GM19023 (cell line): ENCODE data around the gene NBPF3.
"Not testable (repeated sequence)": the region's sequence is repeated elsewhere in the genome, so short reads cannot be mapped to it uniquely, and the experiment has no call there.

Experiments
- ATAC-seq: cut with Tn5 transposase; IDR thresholded peaks from one replicate; pipeline ENCODE4 v1.9.1; 2021; ENCODE audit warnings: mild to moderate bottlenecking, moderate library complexity; ENCODE audit not compliant: unreplicated experiment

NBPF3 gene

DNA sequence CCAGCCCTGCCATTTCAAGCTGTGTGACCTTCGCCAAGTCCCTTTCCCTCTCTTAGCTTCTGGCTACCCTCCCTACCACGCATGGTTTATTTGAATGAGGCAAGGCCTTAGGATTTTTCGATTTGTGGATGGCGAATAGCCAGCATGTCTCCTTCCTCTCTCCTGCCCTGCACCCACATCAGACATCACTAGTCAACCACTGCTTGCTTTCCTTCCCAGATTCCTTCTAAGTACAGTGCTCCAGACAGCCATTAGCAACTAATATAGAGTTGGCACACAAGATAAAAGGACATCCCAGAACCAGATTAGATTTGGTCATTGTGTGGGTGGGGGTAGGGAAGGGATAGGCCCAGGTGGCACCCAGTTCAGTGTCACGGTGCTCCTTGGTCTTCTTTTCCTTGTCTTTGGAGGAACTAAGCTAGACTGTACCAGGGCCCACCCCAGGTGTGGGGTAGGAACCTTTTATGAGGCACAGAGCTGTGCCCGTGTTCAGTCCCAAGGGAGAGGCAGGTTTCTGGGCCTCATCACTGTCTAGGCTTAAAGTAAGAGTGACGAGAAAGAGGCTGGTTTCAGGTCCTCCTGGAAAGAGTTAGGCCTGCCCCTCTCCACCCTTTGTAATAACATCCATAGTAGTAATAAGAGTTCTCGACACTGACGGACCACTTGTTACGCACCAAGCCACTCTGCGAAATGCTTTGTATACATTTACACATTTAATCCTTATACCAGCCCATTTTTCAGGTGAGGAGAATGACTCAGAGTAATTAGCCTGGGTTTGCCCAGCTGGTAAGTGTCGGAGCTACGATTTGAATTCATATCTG, 77.9 kb downstream of the NBPF3 start:
- no peak for ATAC-seq

DNA sequence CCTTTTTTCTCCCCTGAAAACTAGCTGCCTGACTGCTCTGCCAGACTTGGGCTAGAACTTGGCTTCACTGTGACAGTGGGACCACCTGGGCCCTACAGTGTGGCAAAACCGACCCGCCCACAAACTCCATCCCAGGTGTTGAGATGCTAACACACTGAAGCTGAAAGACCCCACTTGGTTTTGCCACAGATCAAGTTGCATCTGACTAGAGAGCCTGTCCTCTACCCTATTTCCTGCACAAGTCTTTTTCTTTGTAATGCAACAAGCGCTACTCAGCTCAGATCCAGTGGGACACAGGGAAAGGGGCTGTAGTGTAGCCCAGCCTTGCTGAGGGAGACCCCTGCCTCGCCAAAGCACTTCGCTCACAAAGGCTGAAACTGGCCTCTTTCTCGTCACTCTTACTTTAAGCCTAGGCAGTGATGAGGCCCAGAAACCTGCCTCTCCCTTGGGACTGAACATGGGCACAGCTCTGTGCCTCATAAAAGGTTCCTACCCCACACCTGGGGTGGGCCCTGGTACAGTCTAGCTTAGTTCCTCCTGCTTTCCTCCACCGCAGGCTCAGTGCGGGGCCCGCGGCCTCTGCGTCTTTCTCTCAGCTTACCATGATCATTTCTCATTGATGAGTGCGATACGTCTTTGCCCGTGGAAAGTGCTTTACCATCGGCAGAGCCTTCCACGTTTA, 79.0 kb downstream of the NBPF3 start:
- ATAC-seq: no peak

DNA sequence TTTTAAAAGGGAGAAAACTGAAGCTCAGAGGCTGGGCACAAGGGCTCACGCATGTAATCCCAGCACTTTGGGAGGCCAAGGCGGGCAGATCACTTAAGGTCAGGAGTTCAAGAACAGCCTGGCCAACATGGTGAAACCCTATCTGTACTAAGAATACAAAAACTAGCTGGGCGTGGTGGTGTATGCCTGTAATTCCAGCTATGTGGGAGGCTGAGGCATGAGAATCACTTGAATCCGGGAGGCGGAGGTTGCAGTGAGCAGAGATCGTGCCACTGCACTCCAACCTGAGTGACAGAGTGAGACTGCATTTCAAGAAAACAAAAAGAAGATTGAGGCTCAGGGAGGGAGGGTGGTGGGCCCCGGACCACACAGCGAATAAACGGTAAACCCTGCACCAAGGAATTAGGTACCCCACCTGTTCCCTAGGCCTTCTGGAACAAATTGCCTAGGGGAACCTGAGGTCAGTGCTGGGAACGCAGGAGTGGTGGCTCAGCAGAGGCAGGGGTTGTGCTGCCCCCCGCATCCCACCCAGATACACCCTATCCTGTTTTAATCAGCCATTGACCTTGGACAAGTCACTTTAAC, 79.6 kb downstream of the NBPF3 start:
- ATAC-seq: not testable (repeated sequence)

DNA sequence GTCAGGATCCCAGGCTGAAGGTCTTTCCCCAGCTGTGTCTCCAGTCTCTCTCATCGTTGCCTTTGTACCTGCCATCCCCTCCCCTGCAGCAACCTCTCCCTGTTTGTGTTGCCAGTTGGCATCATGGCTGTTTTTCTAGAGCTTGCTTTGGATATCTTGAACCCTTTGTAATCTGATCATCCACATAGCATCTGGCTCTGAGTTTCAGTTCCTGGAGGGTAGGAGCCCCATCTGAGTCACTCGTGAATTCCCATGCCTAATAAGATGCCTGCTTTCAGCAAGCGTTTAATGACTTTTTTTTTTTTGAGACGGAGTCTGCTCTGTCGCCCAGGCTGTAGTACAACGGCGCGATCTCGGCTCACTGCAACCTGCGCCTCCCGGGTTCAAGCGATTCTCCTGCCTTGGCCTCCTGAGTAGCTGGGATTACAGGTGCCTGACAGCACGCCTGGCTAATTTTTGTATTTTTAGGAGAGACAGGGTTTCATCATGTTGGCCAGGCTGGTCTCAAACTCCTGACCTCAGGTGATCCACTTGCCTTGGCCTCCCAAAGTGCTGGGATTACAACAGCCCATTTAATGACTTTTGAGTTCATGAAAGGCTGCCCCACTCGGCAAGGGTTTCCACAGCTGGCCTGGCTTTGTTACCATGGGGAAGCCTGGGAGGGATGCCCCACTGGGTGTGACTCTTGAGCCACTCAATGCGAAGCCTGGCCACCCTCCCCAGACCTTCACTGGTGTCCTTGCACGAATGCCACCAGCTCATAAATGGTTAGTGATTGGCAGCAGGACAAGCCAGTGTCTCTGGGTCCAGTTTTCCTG, 81.2 kb downstream of the NBPF3 start:
- ATAC-seq: no peak

DNA sequence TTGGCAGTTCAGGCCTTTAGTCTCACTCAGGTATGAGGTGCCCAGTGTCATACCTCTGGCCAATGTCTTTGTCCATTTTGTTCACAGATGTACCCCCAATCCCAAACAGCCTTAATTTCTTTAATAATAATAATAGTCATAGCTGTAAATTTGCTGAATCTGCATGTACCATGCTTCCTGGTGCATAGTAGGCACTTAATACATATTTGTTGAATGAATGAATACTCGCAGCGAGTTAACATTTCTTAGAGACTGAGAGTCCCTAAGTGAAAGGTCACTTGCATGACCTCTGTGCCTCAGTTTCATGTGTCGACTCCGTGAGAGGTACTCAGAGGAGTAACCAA, 81.8 kb downstream of the NBPF3 start:
- no peak for ATAC-seq

DNA sequence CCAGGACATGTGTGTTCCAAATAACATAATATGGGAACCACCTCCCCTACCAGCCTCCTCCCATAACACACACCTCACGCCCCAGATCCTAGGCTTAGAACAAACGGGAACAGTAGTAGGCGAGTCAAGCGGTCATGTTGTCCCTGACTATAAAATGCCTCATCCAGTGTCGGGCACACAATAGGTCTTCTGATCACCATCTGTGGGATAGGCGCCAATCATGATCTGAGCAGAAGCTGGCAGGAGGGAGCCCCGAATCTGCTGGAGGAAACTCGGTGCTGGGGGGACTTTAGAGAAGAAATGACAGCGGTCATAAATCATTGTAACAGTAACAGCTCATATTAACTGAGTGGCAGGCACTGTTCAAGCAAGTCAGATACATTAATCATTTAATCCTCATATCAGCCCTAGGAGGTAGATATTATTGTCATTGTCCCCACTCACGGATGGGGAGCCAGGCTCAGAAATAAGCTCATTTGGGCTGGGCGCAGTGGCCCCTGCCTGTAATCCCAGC, 82.6 kb downstream of the NBPF3 start:
- ATAC-seq: no peak

DNA sequence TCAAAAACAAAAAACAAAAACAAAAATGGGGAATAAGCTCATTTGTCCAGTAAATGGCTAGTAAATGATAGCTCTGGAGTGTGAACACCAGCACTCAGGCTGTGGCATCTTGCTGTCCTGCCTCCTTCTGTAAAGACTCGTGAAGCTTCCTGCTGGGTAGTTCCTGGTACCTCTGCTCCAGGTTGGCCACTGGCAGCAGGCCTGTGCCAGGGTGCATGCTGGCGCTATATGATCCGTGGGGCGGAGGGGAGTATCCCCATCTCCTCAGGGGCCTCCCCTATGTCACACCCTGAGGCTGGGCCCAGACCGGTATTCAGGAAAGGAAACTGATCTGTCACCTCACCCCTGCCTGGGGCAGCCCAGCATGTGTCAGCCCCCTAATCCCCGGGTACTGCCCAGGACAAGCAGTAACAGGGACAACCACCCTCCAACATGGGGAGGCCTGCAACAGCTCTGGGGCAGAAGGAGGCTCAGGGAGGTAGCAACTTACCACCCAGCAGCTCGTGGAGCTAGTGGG, 83.4 kb downstream of the NBPF3 start:
- ATAC-seq: no peak

DNA sequence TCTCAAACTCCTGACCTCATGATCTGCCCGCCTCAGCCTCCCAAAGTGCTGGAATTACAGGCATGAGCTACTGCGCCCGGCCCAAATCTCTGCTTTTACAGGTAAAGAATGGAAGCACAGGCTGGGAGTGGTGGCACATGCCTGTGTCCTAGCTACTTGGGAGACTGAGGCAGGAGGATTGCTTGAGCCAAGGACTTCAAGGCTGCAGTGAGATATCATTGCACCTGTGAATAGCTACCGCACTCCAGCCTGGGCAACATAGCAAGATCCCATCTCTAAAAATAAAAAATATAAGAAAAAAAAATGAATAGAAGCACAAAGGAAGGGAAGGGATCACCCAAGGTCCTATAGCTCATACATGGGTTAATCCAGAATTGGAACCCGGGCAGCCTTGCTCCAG, 84.3 kb downstream of the NBPF3 start:
- ATAC-seq: no peak

DNA sequence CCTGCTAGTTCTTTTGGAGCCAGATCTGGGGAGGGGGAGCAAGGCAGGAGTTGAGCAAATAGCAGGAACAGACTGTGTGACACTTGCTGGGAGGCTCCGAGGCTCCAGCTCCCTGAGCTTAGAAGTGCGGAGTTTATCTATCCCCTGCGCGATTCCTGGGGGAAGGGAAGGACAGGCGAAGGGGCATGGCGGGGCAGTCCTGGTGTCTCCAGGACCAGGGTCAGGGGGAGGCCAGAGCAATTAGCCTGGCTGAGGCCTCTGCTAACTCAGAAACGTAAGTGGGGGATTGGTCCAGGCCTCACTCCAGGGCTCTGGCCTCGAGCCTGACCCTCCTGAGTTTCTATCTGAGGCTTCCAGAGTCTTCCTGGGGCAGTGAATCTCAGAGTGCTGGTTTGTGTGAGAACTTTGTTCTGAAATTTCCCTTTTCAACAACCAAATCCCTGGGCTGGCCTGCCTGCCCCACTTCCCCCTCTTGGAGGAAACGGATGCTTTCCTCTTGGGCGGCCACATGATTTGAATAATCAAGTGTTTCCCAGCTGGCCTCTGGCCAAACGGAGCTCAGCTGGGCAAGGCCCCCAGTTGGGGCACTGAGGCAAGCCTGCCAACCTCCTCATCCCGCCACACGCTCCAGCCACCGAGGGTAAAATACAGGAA, 84.9 kb downstream of the NBPF3 start:
- no peak for ATAC-seq

DNA sequence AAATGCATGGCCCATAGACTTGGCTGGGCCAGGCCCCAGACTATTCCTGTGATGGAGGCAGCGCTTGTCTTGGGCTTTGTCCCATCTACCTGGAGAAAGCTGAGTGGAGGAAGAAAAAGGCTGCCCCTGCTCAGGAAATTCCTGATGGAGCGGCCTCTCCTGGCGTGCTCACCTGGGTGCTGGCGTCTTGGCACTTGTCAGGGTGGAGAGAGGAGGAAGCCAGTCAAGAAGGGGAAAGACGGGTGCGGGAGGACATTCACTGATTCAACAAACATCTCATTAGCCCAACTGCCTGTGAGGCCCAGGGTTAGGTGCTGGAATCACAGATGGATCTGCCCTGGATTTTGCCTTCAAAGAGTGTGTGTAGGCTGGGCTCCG, 85.4 kb downstream of the NBPF3 start:
- ATAC-seq: no peak

DNA sequence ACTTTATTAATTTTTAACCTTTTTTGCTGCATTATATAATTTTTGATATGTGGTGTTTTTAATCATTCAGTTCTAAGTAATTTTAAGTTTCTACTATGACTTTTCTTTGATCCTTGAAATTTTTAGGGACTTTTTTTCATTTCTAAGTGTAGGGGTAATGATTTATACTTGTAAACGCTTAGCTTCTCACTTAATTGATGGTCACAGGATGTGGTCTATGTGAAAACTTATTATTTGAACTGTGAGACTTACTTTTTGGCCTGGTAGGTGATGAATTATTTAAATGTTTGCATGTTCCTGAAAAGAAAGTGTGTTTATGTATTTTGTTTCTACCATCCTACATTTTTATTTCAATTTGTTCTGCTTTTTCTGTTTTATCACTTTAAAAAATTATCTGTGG, 86.5 kb downstream of the NBPF3 start:
- ATAC-seq: no peak

DNA sequence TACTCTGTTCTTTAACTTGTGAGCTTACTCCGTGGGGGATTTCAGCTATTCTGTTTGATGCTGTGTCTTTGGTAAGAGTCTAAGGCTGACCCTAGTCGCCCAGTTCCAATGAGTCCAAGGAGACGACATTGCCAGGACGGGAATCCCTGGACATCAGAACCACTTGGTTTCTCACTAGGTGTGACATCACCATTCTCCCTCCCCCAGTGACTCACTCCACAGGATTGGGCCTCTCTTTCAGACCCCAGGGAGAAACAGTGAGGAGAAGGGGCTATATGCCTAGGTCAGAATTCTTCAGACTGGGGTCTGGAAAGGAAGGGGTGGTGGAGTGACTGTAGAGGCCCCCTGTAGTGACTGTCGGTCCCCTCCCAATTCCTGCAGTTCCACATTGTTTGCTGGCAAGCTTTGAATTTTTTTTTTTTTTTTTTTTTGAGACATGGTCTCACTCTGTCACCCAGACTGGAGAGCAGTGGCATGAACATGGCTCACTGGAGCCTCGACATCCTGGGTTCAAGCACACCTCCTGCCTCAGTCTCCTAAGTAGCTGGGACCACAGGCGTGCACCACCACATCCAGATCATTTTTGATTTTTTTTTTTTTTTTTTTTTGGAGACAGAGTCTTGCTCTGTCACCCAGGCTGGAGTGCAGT, 90.6 kb downstream of the NBPF3 start:
- ATAC-seq: no peak

DNA sequence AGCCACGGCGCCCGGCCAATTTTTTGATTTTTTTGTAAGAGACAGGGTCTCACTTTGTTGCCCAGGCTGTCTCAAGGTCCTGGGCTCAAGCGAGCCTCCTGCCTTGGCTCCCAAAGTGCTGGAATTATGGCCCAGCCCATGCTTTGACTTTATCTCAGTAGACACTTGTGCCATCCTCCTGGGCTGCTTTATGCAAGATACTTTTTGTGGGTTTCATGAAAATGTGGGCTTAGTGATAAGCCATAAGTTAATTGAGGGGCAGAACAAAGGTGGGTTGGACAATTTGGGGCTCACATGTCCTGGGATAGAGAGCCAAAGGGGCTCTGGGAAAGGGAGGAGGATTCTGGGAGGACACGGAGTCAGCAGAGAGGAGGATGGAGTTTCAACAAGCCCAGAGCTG, 91.3 kb downstream of the NBPF3 start:
- no peak for ATAC-seq

DNA sequence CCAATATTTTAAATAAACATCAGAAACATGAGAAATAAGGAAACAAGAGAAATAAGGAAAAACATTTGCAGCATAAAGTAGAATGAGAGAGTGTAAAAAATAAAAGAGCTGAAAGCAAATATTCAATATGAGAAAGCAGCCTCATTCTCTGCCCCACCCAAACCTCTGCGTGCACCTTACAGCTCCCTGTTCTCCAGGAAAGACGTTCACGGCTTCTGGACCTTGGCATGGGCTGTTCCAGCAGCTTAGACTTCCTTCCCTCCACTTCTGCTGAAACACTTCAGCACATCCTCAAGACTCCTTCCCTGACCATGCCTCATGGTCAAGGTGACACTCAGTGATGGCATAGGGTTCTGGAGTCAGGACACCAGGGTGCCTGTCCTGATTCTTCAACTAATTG, 92.6 kb downstream of the NBPF3 start:
- no peak for ATAC-seq

DNA sequence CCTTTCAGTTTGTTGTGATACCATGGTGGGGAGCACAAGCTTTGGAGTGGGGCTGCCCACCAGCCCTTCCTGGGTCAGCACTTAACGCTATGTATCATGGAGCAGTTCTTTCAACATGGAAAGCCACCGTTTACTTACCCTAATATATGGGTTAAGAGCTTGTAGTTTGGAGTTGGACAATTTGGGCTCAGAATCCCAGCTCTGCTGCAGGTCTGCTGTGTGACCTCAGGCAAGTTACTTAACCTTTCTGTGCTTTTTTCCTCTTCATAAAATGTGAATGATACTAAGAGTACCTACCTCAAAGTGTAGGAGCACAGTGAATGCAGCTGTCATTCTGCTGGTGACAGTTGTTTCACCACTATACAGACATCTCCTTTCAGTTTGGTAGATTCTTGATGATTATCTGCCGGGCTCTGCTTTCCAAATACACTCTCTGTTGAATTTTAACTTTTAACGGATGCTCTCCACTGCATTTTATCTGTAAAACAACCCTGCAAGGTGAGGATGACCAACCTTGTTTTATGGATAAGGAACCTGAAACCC, 93.1 kb downstream of the NBPF3 start:
- no peak for ATAC-seq

DNA sequence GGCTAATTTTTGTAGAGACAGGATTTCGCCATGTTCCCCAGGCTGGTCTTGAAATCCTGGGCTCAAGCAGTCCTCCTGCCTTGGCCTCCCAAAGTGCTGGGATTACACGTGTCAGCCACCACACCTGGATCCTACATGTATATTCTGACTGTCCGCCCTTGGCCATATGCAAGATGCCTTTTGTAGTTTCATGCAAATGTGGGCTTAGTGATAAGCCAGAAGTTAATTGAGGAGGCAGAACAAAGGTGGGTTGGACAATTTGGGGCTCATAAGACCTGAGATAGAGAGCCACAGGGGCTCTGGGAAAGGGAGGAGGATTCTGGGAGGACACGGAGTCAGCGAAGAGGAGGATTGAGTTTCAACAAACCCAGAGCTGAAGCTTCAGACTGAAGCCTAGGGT, 94.2 kb downstream of the NBPF3 start:
- no peak for ATAC-seq
